Parathyroid adenoma (tissue), 2 donors: ENCODE measurements around the gene VSIG10L2.
"Not testable (repeated sequence)": the region's sequence is repeated elsewhere in the genome, so short reads cannot be mapped to it uniquely, and the experiment has no call there.

Experiments used
- H2AFZ ChIP-seq: fragments of 300-600 bp; sonication (generic); one replicate; pipeline ENCODE4 v1.7.0; 2017; ENCODE audit warnings: antibody characterized with exemption, mild to moderate bottlenecking
- H3K27ac ChIP-seq: fragments of 300-600 bp; sonication (generic); one replicate; pipeline ENCODE4 v1.7.0; 2017
- H3K27me3 ChIP-seq: fragments of 300-600 bp; sonication (generic); one replicate; pipeline ENCODE4 v1.7.0; 2017; ENCODE audit warnings: low read length; ENCODE audit not compliant: control insufficient read depth, insufficient read depth
- H3K36me3 ChIP-seq: fragments of 300-600 bp; sonication (generic); one replicate; pipeline ENCODE4 v1.7.0; 2017; ENCODE audit warnings: low read length; ENCODE audit not compliant: control insufficient read depth, insufficient read depth
- H3K4me1 ChIP-seq: fragments of 300-600 bp; sonication (generic); one replicate; pipeline ENCODE4 v1.7.0; 2017; ENCODE audit warnings: control low read depth
- H3K4me2 ChIP-seq: fragments of 300-600 bp; sonication (generic); one replicate; pipeline ENCODE4 v1.7.0; 2017; ENCODE audit warnings: low read length
- H3K4me3 ChIP-seq: fragments of 300-600 bp; sonication (generic); one replicate; pipeline ENCODE4 v1.7.0; 2017; ENCODE audit warnings: low read depth, low read length
- H3K79me2 ChIP-seq: fragments of 300-600 bp; sonication (generic); one replicate; pipeline ENCODE4 v1.7.0; 2017; ENCODE audit warnings: control low read depth
- H3K9ac ChIP-seq: fragments of 300-600 bp; sonication (generic); one replicate; pipeline ENCODE4 v1.7.0; 2017; ENCODE audit warnings: mild to moderate bottlenecking
- H3K9me3 ChIP-seq: fragments of 300-600 bp; sonication (generic); one replicate; pipeline ENCODE4 v1.7.0; 2017; ENCODE audit warnings: low read length; ENCODE audit not compliant: control insufficient read depth
- CTCF ChIP-seq: fragments of 300-600 bp; sonication (generic); IDR thresholded peaks from one replicate; pipeline ENCODE4 v1.7.0; 2017; ENCODE audit warnings: antibody characterized with exemption, mild to moderate bottlenecking
- donor health status: primary hyperparathyroidism.

Gene VSIG10L2

DNA sequence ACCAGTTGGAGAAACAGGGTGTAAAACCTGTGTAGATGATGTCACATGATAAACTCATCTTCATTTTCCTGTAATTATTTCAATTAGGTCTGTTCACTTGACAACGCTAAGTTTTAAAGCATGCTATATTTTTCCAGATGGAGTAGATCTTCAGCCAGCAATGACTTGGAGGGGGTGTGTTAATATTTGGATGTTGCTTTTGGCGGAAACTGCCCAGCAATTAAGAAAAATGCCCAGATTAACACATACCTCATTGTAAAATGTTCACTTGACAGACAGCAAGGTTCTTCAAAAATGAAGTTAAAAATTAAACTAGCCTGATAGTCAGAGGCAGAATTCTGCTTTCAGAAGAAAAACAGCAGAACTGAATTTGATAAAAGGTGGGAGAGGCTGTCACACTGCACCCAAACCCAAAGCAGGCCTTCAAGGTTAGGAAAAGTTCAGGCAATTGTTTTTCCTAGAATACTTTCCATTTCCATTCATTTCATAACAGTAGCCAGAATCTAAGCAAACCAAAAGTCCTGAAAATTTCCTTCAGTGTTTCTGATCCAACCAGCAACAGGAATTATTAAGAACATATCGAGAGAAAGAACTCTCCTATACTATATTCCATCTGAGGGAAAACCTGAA is 33.0 kb downstream of the VSIG10L2 start:
- Histone ChIP-seq H3K27ac (no peak overlapping the region), H3K79me2 (no peaks in the 10 kb centered on the region)
- TF ChIP-seq CTCF, result no peak

DNA sequence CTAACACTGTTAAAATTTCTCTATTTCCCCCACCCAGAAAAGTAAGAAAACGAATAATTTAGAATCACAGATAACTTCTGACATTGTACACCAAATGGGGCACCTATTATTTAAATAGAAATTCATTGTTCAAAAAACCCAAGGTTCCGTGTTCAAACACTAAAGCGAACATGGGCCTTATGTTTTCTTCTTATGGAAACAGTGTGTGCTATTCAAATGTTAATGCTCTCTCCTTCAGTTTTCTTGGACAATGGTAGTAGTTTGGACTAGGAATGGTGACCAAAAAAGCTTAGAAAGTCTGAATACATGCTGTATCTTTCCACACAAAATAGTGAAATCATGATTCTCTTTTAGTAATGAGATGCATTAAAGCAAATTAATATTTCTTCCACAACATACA is 33.7 kb downstream of the VSIG10L2 start:
- H3K27me3 ChIP-seq, result no peaks in the 10 kb centered on the region
- H3K4me1 ChIP-seq, result no peaks in the 10 kb centered on the region
- TF ChIP-seq CTCF, result no peak
- H3K4me3 ChIP-seq, result no peak overlapping the region
- H3K4me2 ChIP-seq, result no peak overlapping the region
- H3K27ac ChIP-seq, result no peak overlapping the region
- H2AFZ ChIP-seq, result no peak overlapping the region
- no peaks in the 10 kb centered on the region for H3K36me3 ChIP-seq
- H3K9ac ChIP-seq, result no peak overlapping the region
- no peaks in the 10 kb centered on the region for H3K79me2 ChIP-seq
- H3K9me3 ChIP-seq, result no peaks in the 10 kb centered on the region

More for the DNA sequence above, 33.0 kb downstream of the VSIG10L2 start:
- H3K36me3 ChIP-seq, result no peaks in the 10 kb centered on the region
- H3K27me3 ChIP-seq, result no peaks in the 10 kb centered on the region
- no peak overlapping the region for H3K4me2 ChIP-seq
- no peaks in the 10 kb centered on the region for H3K4me1 ChIP-seq
- H3K4me3 ChIP-seq, result no peak overlapping the region
- H3K9ac ChIP-seq, result no peak overlapping the region
- H3K9me3 ChIP-seq, result no peaks in the 10 kb centered on the region
- H2AFZ ChIP-seq, result no peak overlapping the region

- H3K27ac ChIP-seq, result no peak overlapping the region
- H3K27me3 ChIP-seq, result no peaks in the 10 kb centered on the region
- no peak overlapping the region for H3K4me3 ChIP-seq
- no peaks in the 10 kb centered on the region for H3K36me3 ChIP-seq
- H3K79me2 ChIP-seq, result no peaks in the 10 kb centered on the region
- no peak for TF ChIP-seq CTCF
- H3K9ac ChIP-seq, result no peak overlapping the region
- H3K9me3 ChIP-seq, result no peaks in the 10 kb centered on the region
- H2AFZ ChIP-seq, result no peak overlapping the region
- no peak overlapping the region for H3K4me2 ChIP-seq
- no peaks in the 10 kb centered on the region for H3K4me1 ChIP-seq
Measured at GRCh38 chr11:125980436-125980835, 34.6 kb downstream of the VSIG10L2 start.

GRCh38 chr11:125982348-125982730 is 36.5 kb downstream of the VSIG10L2 start:
- Histone ChIP-seq H2AFZ (no peak overlapping the region), H3K27ac (no peak overlapping the region), H3K4me2 (no peak overlapping the region), H3K27me3 (no peaks in the 10 kb centered on the region), H3K9ac (no peak overlapping the region), H3K79me2 (no peaks in the 10 kb centered on the region), H3K4me3 (no peak overlapping the region), H3K9me3 (no peaks in the 10 kb centered on the region), H3K36me3 (no peaks in the 10 kb centered on the region), H3K4me1 (no peaks in the 10 kb centered on the region)
- no peak for TF ChIP-seq CTCF

DNA sequence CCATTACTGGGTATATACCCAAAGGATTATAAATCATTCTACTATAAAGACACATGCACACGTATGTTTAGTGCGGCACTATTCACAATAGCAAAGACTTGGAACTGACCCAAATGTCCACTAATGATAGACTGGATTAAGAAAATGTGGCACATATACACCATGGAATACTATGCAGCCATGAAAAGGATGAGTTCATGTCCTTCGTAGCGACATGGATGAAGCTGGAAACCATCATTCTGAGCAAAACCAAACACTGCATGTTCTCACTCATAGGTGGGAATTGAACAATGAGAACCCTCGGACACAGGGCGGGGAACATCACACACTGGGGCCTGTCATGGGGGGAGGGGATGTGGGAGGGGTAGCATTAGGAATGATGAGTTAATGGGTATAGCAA is 40.1 kb downstream of the VSIG10L2 start:
- H2AFZ ChIP-seq, H3K9me3 ChIP-seq, H3K27ac ChIP-seq, H3K27me3 ChIP-seq, H3K36me3 ChIP-seq, H3K4me2 ChIP-seq, H3K9ac ChIP-seq, H3K4me1 ChIP-seq, H3K79me2 ChIP-seq, H3K4me3 ChIP-seq: not testable (repeated sequence)
